IPS DF 6.9 (cell line): ENCODE measurements around the gene ADCY1.

Experiments
- DNase-seq: peaks from one replicate; pipeline ENCODE4 v3.0.0-alpha.2; 2013; ENCODE audit warnings: low read depth, low spot score
- H3K27ac ChIP-seq: one replicate; pipeline ENCODE4 v1.5.1; 2013; ENCODE audit warnings: low read length, control low read depth
- H3K27me3 ChIP-seq: 2 replicates; pipeline ENCODE4 v1.6.1; 2013; ENCODE audit warnings: mild to moderate bottlenecking, low read length; ENCODE audit not compliant: control insufficient read depth, insufficient read depth
- H3K36me3 ChIP-seq: 2 replicates; pipeline ENCODE4 v1.6.1; 2013; ENCODE audit warnings: low read length; ENCODE audit not compliant: control insufficient read depth, insufficient read depth
- H3K4me1 ChIP-seq: 2 replicates; pipeline ENCODE4 v1.6.1; 2013; ENCODE audit warnings: low read length; ENCODE audit not compliant: control insufficient read depth, insufficient read depth
- H3K4me3 ChIP-seq: 2 replicates; pipeline ENCODE4 v1.5.1; 2013; ENCODE audit warnings: mild to moderate bottlenecking, low read length
- H3K9me3 ChIP-seq: 2 replicates; pipeline ENCODE4 v1.6.1; 2013; ENCODE audit warnings: low read length, inconsistent platforms; ENCODE audit not compliant: control insufficient read depth, insufficient read depth
- WGBS: extraction: QIAGEN DNeasy Blood & Tissue Kit; methylation state at CpG from one replicate; pipeline ENCODE4 v1.1.7; 2013; ENCODE audit warnings: mixed read lengths, missing lambda C conversion rate; ENCODE audit not compliant: insufficient read length, insufficient coverage; 5-methylcytosine and 5-hydroxymethylcytosine counted together

Gene ADCY1

DNA sequence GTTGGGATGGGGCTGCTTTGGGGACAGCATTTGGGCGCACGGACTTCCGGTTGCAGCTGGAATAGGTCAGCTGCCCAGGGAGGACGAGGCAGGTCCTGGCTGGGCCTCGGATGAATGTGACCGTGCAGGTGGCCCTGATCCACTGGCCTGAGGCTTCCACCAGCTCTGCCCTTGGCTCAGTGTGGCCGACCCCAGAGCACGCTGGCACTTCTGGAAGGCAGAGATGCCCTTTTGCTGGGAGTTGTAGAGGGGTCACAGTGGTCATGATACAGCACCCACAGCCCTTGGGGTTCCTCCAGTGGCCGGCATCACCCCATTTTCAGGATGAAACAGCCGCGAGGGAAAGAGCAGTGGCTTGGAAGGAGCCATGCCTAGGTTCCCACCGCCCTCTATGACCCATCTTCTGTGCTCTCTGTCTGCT, 19.0 kb downstream of the ADCY1 start:
- Histone ChIP-seq H3K36me3 (0 out of 2 replicates have a peak, but pooled peaks cover 2% of the 10 kb centered on the region), H3K4me3 (no peak overlapping the region), H3K9me3 (no peaks in the 10 kb centered on the region), H3K27ac (no peak overlapping the region), H3K27me3 (no peaks in the 10 kb centered on the region), H3K4me1 (no peaks in the 10 kb centered on the region)
- WGBS, result no CpG with 5 or more reads among the region's 12 CpGs
- no peak for DNase-seq

DNA sequence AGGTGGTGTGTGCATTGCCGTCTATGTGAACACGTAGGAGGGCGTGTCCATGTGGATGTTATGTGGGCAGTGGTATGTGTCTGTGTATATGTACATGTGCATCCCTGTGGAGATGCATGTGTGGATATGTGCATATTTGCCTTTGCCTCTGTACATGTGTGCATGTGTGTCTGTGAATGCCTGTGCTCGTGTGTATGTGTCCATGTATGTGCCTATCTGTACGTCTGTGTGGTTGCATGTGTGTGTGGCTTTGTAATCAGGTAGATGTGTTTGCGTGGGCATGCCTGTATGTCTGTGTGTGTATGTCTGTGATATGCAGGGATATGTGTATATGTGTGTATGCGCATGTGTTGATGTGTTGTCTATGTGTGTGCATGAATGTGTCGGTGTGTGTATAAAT, 19.7 kb downstream of the ADCY1 start:
- no peak for DNase-seq
- no peaks in the 10 kb centered on the region for H3K4me1 ChIP-seq
- 0 out of 2 replicates have a peak, but pooled peaks cover 2% of the 10 kb centered on the region for H3K36me3 ChIP-seq
- no peaks in the 10 kb centered on the region for H3K27me3 ChIP-seq
- no peak overlapping the region for H3K4me3 ChIP-seq
- no CpG with 5 or more reads among the region's 8 CpGs for WGBS
- H3K27ac ChIP-seq, result no peak overlapping the region
- no peaks in the 10 kb centered on the region for H3K9me3 ChIP-seq

DNA sequence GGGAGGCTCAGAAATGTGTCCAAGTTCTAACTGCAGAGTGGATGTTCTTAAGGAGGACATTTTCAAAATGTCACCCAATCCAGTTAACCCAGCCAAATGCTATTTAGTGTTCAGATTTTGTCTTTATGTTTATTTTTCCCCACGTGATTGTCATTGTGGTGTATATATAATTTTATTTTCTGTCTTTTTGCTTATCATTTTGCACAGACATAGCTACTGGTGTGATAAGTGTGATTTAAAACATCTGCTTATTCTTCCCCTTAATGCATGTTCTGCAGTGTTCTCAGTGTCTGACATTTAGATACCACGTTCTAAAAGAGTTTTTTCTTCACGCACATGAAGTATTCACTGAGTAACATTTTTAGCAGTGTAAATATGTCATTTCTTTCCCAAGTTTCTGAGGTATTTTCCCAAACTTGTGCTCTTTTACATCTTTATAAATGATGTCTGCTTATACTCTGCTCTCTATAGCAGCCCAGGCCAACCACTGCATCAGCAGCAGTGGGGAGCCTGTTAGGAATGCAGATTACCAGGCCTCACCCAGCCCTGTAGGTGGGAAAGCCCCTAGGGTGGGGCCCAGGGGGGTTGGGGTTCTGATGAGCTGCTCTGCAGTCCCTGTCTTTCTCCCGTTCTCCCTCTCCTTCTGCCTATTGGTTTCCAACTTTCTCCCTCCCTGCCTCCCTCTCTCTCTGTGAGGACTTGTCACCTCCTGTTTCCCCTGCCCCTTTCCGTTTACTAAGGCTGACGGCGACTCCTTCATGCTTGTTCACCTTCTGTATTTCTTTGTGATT, 20.8 kb downstream of the ADCY1 start:
- H3K27ac ChIP-seq, result no peak overlapping the region
- no peaks in the 10 kb centered on the region for H3K9me3 ChIP-seq
- DNase-seq, result no peak
- H3K36me3 ChIP-seq, result 0 out of 2 replicates have a peak, but pooled peaks cover 2% of the 10 kb centered on the region
- no peak overlapping the region for H3K4me3 ChIP-seq
- WGBS, result no CpG with 5 or more reads among the region's 7 CpGs
- no peaks in the 10 kb centered on the region for H3K27me3 ChIP-seq
- no peaks in the 10 kb centered on the region for H3K4me1 ChIP-seq

DNA sequence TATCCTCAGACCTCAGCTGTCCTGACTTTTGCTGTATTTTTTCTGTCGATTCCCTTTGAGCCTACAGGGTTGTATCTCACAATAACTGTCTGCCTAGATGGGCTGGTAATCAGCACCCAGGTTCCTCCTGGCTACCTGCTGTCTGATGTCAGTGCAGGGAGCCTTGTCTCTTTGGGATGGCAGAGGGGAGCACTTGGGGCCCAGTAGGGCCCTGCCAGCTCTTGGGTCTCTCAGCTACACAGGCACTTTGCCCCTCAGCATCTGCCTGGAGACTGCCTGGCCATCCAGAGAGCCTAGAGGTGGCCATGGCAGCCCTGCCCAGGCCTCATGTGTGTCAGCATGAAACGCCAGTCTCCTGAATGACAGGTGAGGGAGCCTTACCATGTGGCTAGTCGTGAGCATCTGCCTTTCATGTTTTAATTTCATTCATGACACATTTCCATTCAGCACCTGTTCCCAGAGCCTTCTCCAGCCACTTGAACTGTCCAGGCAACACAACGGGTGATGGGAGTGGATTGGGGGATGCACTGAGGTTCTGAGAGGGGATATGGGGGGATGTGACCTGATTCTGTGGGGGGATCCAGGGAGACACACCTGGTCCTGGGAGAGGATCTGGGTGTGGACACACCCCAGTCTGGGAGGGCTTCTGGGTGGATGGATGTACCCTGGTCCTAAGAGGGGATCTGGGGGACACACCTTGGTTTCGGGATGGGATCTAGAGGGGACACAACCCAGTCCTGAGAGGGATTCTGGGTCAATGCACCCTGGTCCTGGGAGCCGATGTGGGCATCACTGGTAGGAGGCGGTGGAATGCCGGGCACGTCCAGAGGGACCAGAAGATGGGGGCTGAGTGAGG, 21.9 kb downstream of the ADCY1 start:
- no peaks in the 10 kb centered on the region for H3K9me3 ChIP-seq
- H3K36me3 ChIP-seq, result 0 out of 2 replicates have a peak, but pooled peaks cover 2% of the 10 kb centered on the region
- no peaks in the 10 kb centered on the region for H3K4me1 ChIP-seq
- no peak overlapping the region for H3K4me3 ChIP-seq
- H3K27ac ChIP-seq, result no peak overlapping the region
- no peaks in the 10 kb centered on the region for H3K27me3 ChIP-seq
- no CpG with 5 or more reads among the region's 9 CpGs for WGBS
- DNase-seq, result no peak

DNA sequence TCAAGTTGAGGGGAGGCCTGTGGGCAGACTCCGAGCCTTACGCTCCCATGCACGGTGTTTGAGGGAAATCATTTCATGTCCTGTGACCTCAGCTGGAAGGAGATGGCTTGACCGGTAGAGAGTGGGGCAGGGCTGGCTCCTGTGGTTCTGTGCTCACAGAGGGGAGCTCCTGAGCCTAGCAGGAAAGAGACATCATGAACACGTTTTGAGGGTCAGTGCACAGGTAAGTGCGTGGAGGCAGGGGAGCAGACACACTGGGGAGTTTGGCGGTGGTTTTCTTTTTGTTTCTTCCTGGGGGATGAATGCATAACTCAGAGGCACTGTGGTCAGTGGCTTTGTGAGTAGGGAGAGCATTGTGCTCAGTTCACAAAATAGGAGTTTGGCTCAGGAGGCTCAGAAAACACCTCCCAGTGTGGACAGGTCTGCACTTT, 22.5 kb downstream of the ADCY1 start:
- no peak for DNase-seq
- no peaks in the 10 kb centered on the region for H3K27me3 ChIP-seq
- H3K4me1 ChIP-seq, result no peaks in the 10 kb centered on the region
- no peak overlapping the region for H3K27ac ChIP-seq
- no peaks in the 10 kb centered on the region for H3K9me3 ChIP-seq
- no peak overlapping the region for H3K4me3 ChIP-seq
- WGBS, result no CpG with 5 or more reads among the region's 7 CpGs
- H3K36me3 ChIP-seq, result 0 out of 2 replicates have a peak, but pooled peaks cover 2% of the 10 kb centered on the region

DNA sequence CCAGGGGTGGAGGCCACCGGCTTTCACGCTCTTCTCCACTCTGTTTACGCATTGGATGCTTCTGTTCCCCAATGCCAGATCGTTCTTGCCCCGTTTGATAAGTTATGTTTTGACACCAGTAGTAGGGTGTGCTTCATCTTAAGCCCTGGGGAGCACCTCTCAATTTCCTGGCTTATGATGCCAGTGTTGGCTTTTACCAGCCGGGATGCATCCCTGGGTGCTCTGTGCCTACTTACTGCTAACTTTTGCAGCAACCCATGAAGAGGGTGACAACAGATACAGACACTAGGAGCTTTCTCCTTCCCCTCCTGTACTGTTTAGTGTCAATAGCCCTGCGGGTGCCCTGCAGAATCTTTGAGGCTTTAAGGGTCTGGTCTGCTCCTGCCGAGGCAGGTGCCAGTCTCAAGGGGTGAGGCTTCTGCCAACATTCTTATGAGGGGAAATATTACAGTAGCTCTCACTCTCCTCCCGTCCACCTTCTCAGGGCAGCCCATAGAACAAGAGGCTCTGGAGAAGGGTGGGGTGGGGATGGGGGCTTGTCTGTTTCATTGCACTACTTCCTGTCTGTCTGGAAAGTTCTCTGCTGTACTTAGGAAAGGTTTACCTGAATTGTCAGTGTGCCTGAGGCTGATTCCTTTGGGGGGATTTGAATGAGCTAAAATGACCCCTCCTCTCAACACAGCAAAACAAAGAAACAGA, 23.3 kb downstream of the ADCY1 start:
- Histone ChIP-seq H3K27me3 (no peaks in the 10 kb centered on the region), H3K27ac (no peak overlapping the region), H3K9me3 (no peaks in the 10 kb centered on the region), H3K4me3 (no peak overlapping the region), H3K4me1 (no peaks in the 10 kb centered on the region), H3K36me3 (0 out of 2 replicates have a peak, but pooled peaks cover 2% of the 10 kb centered on the region)
- WGBS, result no CpG with 5 or more reads among the region's 9 CpGs
- DNase-seq, result no peak

DNA sequence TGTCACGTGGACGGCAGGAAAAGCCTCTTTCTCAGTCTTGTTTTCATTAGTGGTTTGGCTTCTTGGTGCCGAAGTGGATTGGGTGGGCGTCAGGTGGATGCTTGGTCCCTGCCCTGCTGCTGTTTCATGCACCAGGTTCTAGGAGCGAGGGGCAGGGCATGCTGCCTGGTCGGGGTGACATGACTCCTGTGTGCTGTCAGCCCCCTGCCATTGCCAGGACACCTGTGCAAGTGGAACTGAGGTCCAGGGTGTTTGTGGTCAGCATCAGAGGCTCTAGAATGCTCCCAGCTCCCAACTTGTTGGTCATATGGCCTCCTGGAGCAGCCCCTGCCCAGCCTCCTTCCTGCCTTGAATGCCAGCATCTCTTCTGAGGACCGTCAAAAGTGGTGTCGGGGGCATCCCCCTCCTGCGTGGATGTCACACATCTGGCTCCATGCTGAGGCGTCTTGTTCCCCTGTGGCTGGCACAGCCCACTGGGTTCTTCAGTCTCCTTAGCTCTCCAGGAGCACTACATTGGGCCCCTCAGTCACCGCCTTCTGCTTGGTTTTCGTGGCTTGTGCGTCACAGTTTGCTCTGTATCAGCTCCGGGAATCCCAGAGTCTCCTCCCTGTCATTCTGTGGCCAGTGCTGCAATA, 24.8 kb downstream of the ADCY1 start:
- Histone ChIP-seq H3K36me3 (no peaks in the 10 kb centered on the region), H3K4me1 (no peaks in the 10 kb centered on the region), H3K27ac (no peak overlapping the region), H3K4me3 (no peak overlapping the region), H3K9me3 (no peaks in the 10 kb centered on the region), H3K27me3 (no peaks in the 10 kb centered on the region)
- DNase-seq, result no peak
- WGBS, result no CpG with 5 or more reads among the region's 14 CpGs

DNA sequence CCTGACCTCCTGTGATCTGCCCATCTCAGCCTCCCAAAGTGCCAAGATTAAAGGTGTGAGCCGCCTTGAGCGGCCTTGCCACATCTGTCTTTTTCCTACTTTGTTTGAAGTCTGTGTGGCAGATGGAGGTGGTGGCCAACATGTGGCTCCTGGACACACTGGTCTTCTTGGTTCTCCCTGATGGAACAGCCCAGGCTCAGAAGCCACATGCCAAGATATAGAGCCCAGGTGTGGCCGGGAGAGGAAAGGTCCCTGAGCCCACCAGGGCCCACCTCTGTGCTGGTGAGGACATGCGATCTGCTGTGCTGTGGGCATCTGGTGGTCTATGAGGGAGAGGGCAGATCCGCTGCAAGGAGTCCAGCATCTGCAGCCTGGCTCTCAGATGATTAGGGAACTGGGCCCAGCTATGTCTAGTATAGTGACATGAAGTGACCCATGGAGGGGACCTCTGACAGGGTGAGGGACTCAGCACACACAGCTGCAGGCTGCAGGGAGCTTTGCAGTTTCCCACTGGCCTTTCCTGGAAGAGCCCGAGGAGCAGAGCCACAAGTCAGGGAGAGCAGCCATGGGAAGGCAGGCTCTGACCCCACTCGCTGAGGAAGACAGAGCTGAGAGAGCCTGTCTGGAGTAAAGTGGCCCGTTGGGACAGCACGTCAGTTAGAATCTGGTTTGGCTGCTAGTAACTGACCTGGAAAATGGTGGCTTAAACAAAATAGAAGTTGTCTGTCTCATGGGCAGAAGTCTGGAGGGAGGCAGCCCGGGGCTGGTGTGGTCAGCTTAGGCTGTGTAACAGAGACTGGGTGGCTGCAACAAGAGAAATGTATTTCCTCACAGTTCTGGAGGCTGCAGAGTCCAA, 25.9 kb downstream of the ADCY1 start:
- H3K27ac ChIP-seq, result no peak overlapping the region
- WGBS, result no CpG with 5 or more reads among the region's 10 CpGs
- H3K4me3 ChIP-seq, result no peak overlapping the region; the same call in 1 of the 2 replicates
- DNase-seq, result no peak
- no peaks in the 10 kb centered on the region for H3K4me1 ChIP-seq
- no peaks in the 10 kb centered on the region for H3K9me3 ChIP-seq
- no peaks in the 10 kb centered on the region for H3K36me3 ChIP-seq
- H3K27me3 ChIP-seq, result no peaks in the 10 kb centered on the region

DNA sequence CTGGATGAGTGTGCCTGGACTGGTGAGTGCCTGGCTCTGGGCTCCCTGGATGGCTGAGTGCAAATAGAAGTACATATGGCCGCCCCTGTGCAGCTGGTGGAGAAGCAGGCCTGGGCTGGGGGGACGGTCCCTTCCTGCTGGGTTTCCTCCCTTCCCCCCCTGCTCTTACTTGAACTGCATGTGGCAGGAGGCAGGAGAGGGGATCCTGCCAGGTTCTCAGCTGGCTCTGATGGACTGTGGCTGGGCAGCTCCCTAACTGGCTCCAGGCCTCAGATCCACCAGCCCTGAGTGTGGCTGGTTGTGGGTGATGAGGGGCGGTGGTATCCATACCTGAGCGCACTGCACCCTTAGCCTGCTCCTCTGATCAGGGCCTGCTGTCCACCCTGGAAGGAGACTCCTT, 26.9 kb downstream of the ADCY1 start:
- H3K9me3 ChIP-seq, result no peaks in the 10 kb centered on the region
- no peaks in the 10 kb centered on the region for H3K36me3 ChIP-seq
- no CpG with 5 or more reads among the region's 4 CpGs for WGBS
- no peaks in the 10 kb centered on the region for H3K4me1 ChIP-seq
- no peak for DNase-seq
- H3K27ac ChIP-seq, result no peak overlapping the region
- H3K4me3 ChIP-seq, result no peak overlapping the region
- H3K27me3 ChIP-seq, result no peaks in the 10 kb centered on the region
